ENCODE results near the gene SETD3. TPM values are rescaled to one million over a fixed set of nuclear protein-coding genes. Genes with fewer than 3 reads are reported as not detected.

The SETD3 gene
- total RNA-seq, 4 donors from 2014 or later = 61.8 to 78.3 (median 70.1) TPM

DNA sequence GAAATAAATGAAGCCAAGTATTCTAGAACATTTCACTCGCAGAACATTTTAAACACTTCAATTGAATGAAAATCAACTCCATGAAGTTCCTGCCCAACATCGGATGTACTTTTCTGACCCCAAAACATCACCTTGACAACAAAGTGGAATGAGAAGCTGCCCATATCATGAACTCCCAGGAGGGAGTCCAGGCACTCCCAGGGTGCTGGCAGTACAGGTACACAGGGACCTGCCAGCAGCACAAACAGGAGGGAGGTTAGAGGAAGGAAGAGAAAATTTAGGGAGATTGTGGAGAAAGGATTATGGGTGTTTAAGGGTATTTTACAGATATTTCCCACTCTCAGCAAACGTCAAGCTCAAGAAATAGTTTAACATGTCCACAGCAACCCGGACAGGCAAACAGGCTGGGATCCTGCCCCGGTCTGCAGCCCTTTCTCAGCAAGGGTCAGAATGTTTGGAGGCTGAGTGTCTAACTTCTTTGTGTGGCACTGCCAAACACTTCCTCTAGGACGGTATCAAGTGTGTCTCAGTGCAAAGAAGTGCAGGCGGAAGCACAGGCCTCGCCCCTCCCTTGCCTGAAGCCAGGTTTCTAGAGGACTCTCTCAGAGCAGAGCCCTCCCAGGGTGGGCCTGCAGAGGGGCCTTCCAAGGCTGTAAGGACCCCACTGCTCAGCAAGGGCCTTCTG, 72.2 kb downstream of the SETD3 start:
- DNase-seq (ENCODE audit: low spot score) (no peak), ATAC-seq (ENCODE audit: low FRiP score) (no peak)
- no peak for TF ChIP-seq CTCF (IDR thresholded peaks at IDR 0.05)

DNA sequence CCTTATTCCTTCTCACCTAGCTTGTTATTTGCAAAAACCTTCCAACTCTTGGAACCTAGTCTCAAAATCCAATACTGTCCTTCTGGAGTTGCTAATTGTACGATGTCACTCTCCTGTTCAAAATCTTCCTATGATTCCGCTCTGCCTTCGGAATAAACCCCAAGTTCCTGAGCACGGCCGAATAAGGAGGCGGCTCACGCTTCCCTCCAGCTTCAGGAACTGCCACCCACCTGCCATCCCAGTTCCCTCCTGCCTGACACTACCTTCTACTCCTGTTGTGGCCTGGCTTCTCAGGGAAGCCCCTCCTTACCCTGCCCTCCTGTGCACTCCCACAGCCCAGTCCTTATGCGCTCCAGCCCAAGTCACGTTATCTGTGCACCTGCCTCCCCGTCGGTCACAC, 73.2 kb downstream of the SETD3 start:
- no peak for TF ChIP-seq CTCF (IDR thresholded peaks at IDR 0.05)
- ATAC-seq (ENCODE audit: low FRiP score) = no peak
- no peak for DNase-seq (ENCODE audit: low spot score)

DNA sequence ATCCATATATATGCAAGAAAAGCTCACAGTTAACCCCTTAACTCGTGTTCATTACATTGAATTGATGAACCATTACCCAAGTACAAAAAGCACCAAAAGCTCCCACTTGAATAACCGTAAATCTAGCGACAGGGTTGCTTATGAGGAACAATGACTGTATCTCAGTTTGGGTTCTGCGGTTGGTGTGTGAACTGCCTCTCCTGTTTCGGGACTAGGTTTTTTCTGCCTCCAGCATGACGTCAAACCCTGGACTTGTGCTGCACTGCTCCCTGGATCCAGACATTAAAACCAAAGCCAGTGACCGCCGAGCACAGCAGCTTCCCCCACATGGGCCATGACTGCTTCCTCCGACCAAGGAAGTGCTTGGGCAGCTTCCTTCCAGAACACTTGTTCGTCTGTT, 77.7 kb downstream of the SETD3 start:
- ATAC-seq (ENCODE audit: low FRiP score) (no peak), DNase-seq (ENCODE audit: low spot score) (no peak)
- TF ChIP-seq CTCF (IDR thresholded peaks at IDR 0.05) = no peak

DNA sequence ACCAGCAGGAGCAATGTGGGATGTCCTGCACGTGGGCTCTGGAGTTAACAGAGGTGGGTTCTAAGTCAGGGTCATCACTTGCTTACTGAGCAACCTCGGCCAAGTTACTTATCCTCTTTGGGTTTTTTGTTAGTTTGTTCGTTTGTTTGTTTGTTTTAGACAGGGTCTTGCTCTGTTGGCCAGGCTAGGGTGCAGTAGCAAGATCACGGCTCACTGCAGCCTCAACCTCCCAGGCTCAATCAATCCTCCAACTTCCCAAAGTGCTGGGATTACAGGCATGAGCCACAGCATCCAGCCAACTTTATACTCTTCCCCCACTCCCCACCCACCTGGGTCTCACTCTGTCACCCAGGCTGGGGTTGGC, 78.4 kb downstream of the SETD3 start:
- ATAC-seq (ENCODE audit: low FRiP score) = no peak
- no peak for TF ChIP-seq CTCF (IDR thresholded peaks at IDR 0.05)
- DNase-seq (ENCODE audit: low spot score) = no peak

DNA sequence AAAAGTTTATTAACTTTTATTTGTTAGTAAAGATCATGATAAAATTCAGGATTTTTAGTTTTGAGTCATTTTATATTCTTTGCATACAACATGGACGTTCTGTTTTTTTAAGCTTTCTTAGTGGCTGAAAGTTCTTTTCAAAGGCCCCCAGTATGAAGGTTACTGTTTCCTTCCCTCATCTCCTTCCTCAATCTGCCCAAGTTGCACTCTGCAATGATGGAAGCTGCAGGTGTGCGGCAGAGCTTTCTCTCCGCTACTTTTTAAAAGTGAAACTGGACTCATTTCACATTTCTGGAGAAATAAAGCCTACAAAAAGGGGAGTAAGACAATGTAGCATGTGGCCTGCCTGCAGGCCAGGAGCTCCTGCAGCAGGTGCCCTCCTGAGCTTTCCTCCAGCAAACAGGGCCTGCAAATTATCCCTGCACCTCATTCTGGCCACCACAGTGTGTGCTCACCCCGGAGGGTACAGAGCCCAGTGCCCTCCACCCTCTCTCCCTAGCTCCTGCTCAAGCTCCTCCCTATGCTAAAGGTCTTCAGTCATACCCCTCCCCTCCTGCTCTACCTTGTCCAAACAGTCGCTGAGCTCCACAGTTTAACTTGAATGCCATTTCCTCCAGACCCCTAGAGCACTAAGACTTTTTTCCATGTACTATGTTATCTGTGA, 78.9 kb downstream of the SETD3 start:
- DNase-seq (ENCODE audit: low spot score) (no peak), ATAC-seq (ENCODE audit: low FRiP score) (no peak)
- no peak for TF ChIP-seq CTCF (IDR thresholded peaks at IDR 0.05)

GRCh38 chr14:99401211-99401610, 79.4 kb downstream of the SETD3 start:
- no peak for TF ChIP-seq CTCF (IDR thresholded peaks at IDR 0.05)
- no peak for ATAC-seq (ENCODE audit: low FRiP score)
- no peak for DNase-seq (ENCODE audit: low spot score)

GRCh38 chr14:99397698-99398097, 83.0 kb downstream of the SETD3 start:
- ATAC-seq (ENCODE audit: low FRiP score) = no peak
- DNase-seq (ENCODE audit: low spot score) = no peak
- no peak for TF ChIP-seq CTCF (IDR thresholded peaks at IDR 0.05)
